Spleen (tissue), 7 donors: ENCODE measurements around the gene DIABLO.

Experiments used
- POLR2AphosphoS5 ChIP-seq, 3 donors: sonication (generic); formaldehyde crosslinking; IDR thresholded peaks; one replicate each; pipeline ENCODE4 v1.5.1; 2017; ENCODE audit warnings: antibody characterized with exemption in 3 of 3
- TF ChIP-seq, protein P1 (sequence below), 11 experiments: fragments of 200-600 bp in 7 of 11; fragments of 450-650 bp in 4 of 11; sonication (generic) in 4 of 11; IDR thresholded peaks in 8 of 11; conservative IDR thresholded peaks in 3 of 11; 1 replicate in 7 of 11; 2 replicates in 4 of 11; pipeline versions ENCODE4 v1.4.0 to v1.8.0; 2016 to 2021; ENCODE audit warnings: antibody characterized with exemption in 11 of 11, inconsistent platforms in 4 of 11, mild to moderate bottlenecking in 1 of 11
- donor health status: DM: no; HTN: no; CAD: no; lungs with moderate emphysema.
- donor health status: DM: no; HTN: no; CAD: no.
- donor health status: DM: no; HTN: no; CAD: no.

DNA sequence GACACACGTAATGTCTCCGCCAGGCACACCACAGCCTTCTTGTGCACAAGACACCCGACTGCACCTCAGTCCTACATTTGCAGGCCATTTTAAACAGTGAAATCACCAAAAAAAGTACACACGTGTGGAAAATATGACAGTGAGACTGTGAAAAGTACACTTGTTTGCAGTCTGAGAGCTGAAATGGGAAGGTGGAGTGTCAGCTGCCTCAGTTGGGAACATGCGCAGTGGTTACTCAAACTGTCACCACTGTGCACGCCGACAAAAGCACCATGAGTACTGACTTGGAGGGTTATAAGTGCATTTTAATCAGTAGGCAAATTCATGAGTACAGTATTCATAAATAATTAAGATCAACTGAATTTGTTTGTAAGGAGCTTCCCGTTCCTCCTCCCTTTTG, 24.7 kb upstream of the DIABLO start:
- TF ChIP-seq POLR2AphosphoS5 (IDR thresholded peaks at IDR 0.05) = no peak
- TF ChIP-seq, protein P1, sequence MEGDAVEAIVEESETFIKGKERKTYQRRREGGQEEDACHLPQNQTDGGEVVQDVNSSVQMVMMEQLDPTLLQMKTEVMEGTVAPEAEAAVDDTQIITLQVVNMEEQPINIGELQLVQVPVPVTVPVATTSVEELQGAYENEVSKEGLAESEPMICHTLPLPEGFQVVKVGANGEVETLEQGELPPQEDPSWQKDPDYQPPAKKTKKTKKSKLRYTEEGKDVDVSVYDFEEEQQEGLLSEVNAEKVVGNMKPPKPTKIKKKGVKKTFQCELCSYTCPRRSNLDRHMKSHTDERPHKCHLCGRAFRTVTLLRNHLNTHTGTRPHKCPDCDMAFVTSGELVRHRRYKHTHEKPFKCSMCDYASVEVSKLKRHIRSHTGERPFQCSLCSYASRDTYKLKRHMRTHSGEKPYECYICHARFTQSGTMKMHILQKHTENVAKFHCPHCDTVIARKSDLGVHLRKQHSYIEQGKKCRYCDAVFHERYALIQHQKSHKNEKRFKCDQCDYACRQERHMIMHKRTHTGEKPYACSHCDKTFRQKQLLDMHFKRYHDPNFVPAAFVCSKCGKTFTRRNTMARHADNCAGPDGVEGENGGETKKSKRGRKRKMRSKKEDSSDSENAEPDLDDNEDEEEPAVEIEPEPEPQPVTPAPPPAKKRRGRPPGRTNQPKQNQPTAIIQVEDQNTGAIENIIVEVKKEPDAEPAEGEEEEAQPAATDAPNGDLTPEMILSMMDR (IDR thresholded peaks at IDR 0.05 in 8 of 11, conservative IDR thresholded peaks at IDR 0.05 in 3 of 11) = no peak
